Gastroesophageal sphincter (tissue), 4 donors: Measurements from ENCODE around the gene NKAIN4. TPM values are rescaled to one million over a fixed set of nuclear protein-coding genes. Genes with fewer than 3 reads are reported as not detected.

Experiments
- ATAC-seq: fragments of 150-250 bp; one replicate; pipeline ENCODE4 v1.9.1; 2016; ENCODE audit warnings: mild to moderate bottlenecking, moderate library complexity
- H3K27ac ChIP-seq, 4 donors: fragments of 200-600 bp; sonication (generic) in 3 of 4; 1 replicate in 3 of 4; 2 replicates in 1 of 4; pipeline ENCODE4 v1.5.1; 2016 to 2019
- H3K27me3 ChIP-seq: fragments of 200-600 bp; sonication (generic); one replicate; pipeline ENCODE4 v1.5.1; 2019
- H3K36me3 ChIP-seq, 2 donors: fragments of 200-600 bp; sonication (generic); one replicate each; pipeline ENCODE4 v1.5.1; 2019; ENCODE audit warnings: control low read depth in 1 of 2
- H3K4me1 ChIP-seq, 3 donors: fragments of 200-600 bp; sonication (generic); 1 replicate in 2 of 3; 2 replicates in 1 of 3; pipeline ENCODE4 v1.5.1; 2016 to 2019; ENCODE audit warnings: control low read depth in 2 of 3
- H3K4me3 ChIP-seq, 2 donors: fragments of 200-600 bp; sonication (generic); one replicate each; pipeline ENCODE4 v1.5.1; 2019; ENCODE audit warnings: mild to moderate bottlenecking in 1 of 2, moderate library complexity in 1 of 2
- H3K9me3 ChIP-seq, 3 donors: fragments of 200-600 bp; sonication (generic); one replicate each; pipeline ENCODE4 v1.5.1; 2017 to 2019; ENCODE audit warnings: control low read depth in 2 of 3
- EP300 ChIP-seq: sonication (generic); formaldehyde crosslinking; IDR thresholded peaks from one replicate; pipeline ENCODE4 v1.6.1; 2017; ENCODE audit warnings: antibody characterized with exemption, mild to moderate bottlenecking
- POLR2A ChIP-seq, 2 donors: fragments of 450-650 bp; IDR thresholded peaks; one replicate each; pipeline ENCODE4 v1.6.1; 2017; ENCODE audit warnings: antibody characterized with exemption in 2 of 2, mild to moderate bottlenecking in 2 of 2, moderate library complexity in 1 of 2
- POLR2AphosphoS5 ChIP-seq: sonication (generic); formaldehyde crosslinking; IDR thresholded peaks from one replicate; pipeline ENCODE4 v1.6.1; 2017; ENCODE audit warnings: antibody characterized with exemption
- WGBS, 2 donors: methylation state at CpG; one replicate each; pipeline ENCODE4 v1.1.5; 2018; ENCODE audit warnings: low coverage in 1 of 2; 5-methylcytosine and 5-hydroxymethylcytosine counted together
- total RNA-seq, 4 donors: library from RNA; depleted of rRNA; stranded (reverse); fragments of >200 nt; gene quantifications; one replicate each; pipeline ENCODE4 v1.1.0, GENCODE V29; 2016
- TF ChIP-seq, protein P1 (sequence below), 4 experiments: fragments of 200-600 bp in 2 of 4; fragments of 450-650 bp in 2 of 4; sonication (generic) in 1 of 4; IDR thresholded peaks; one replicate each; pipeline ENCODE4 v1.5.1; 2017 to 2019; ENCODE audit warnings: antibody characterized with exemption in 4 of 4, mild to moderate bottlenecking in 2 of 4, moderate library complexity in 2 of 4

NKAIN4 gene
- total RNA-seq, 4 donors from 2014 or later = 2.3 TPM; not detected in 3

DNA sequence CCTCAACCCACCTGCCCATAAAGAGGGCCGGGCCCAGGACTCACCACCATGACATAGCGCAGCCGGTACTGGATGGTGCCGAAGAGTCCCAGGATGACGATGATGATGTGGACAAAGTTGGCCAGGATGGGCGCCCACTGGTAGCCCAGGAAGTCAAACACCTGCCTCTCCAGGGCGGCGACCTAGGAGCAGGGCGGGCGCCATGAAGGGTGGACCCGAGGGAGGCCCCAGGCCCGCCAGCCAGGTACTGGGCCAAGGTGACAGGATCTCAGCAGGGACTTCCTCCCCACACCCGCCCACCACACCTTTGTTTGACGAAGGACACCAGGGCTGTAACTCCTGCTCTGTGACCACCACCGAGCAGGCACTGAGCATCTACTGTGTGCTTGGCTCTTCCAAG lies 4.4 kb downstream of the NKAIN4 start:
- H3K27ac ChIP-seq = no peak overlapping the region
- no peak overlapping the region for H3K4me3 ChIP-seq
- ATAC-seq = no peak
- WGBS, 2 donors = 80 to 90% methylated on average over 1 to 11 of the region's 15 CpGs
- peaks cover 95% of the 10 kb centered on the region for H3K27me3 ChIP-seq
- no peaks in the 10 kb centered on the region for H3K9me3 ChIP-seq
- H3K36me3 ChIP-seq = no peaks in the 10 kb centered on the region
- H3K4me1 ChIP-seq = peaks cover 0 to 20% (median 17%) of the 10 kb centered on the region in 3 donors
- no peak for TF ChIP-seq POLR2A (IDR thresholded peaks at IDR 0.05)
- TF ChIP-seq EP300 = no peak
- TF ChIP-seq POLR2AphosphoS5 = no peak
- TF ChIP-seq, protein P1, sequence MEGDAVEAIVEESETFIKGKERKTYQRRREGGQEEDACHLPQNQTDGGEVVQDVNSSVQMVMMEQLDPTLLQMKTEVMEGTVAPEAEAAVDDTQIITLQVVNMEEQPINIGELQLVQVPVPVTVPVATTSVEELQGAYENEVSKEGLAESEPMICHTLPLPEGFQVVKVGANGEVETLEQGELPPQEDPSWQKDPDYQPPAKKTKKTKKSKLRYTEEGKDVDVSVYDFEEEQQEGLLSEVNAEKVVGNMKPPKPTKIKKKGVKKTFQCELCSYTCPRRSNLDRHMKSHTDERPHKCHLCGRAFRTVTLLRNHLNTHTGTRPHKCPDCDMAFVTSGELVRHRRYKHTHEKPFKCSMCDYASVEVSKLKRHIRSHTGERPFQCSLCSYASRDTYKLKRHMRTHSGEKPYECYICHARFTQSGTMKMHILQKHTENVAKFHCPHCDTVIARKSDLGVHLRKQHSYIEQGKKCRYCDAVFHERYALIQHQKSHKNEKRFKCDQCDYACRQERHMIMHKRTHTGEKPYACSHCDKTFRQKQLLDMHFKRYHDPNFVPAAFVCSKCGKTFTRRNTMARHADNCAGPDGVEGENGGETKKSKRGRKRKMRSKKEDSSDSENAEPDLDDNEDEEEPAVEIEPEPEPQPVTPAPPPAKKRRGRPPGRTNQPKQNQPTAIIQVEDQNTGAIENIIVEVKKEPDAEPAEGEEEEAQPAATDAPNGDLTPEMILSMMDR (IDR thresholded peaks at IDR 0.05) = no peak

DNA sequence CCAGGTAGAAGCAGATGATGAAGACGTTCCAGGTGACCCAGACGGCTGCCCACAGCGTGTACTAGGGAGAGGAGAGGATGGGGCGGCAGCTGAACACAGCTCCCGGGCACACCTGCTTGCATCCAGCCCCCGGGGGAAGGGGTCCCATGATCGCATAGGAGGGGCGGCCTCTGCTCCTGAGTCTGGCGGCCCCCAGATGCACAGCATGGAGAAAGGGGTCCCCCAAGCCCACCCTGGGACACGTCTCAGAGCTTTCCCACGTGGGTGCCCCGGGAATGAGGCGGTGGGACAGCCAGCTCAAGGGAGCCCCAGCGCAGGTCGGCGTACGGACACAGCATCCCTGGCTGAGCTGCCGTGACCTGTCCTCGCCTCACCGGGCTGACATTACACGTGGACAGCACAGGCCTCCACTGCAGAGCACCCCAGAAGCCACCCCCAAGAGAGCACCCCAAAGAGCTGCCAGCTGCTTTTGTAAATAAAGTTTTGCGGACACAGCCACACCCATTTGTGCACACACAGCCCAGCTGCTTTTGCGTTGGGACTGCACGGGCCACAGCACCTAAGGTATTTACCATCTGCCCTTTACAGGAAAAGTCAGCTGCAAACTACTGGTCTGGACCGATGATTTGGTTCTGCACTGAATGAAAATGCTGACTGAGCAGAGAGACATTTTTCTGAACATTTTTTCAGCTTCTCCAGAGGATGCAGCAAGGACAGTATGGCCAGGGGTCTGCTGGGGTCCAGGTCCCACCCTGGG lies 5.2 kb downstream of the NKAIN4 start:
- H3K4me3 ChIP-seq = no peak overlapping the region
- no peak for TF ChIP-seq POLR2AphosphoS5
- TF ChIP-seq POLR2A (IDR thresholded peaks at IDR 0.05) = no peak
- TF ChIP-seq EP300 = no peak
- TF ChIP-seq, protein P1 (IDR thresholded peaks at IDR 0.05) = no peak
- no peak for ATAC-seq
- H3K9me3 ChIP-seq = no peaks in the 10 kb centered on the region
- H3K27ac ChIP-seq = no peak overlapping the region
- H3K27me3 ChIP-seq = peaks cover 93% of the 10 kb centered on the region
- peaks cover 0 to 12% (median 11%) of the 10 kb centered on the region in 3 donors for H3K4me1 ChIP-seq
- WGBS, 2 donors = 65 to 74% methylated on average over 4 to 22 of the region's 25 CpGs
- H3K36me3 ChIP-seq = no peaks in the 10 kb centered on the region

DNA sequence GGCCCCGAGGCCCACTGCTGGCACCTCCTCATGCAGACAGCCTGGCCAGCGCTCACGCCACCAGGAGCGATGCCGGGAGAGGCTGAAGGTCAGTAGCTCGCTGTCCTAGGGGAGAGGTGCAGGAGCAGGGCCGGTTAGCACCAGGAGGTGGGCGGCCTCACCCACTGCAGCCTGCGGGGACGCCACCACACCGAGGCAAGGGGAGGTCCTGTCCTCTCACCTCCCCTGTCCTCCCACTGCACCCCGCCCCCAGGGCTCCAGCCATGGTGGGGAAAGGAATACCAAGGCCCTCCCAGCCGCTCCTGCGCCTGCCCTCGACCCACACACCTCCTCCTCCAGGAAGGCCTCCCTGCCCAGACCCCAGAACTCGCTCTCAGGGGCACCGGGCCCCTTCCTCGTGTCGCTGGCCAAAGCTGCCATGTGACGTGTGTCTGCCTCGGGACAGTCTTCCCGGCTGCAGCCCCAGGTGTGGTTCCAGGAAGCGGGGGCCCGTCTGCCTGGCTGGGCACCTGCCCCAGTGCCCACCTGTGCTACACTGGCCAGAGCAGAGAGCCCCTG lies 6.5 kb downstream of the NKAIN4 start:
- no peaks in the 10 kb centered on the region for H3K4me1 ChIP-seq
- no peak overlapping the region for H3K27ac ChIP-seq
- no peaks in the 10 kb centered on the region for H3K9me3 ChIP-seq
- no peak overlapping the region for H3K4me3 ChIP-seq
- TF ChIP-seq EP300 = no peak
- TF ChIP-seq POLR2A (IDR thresholded peaks at IDR 0.05) = no peak
- TF ChIP-seq, protein P1 (IDR thresholded peaks at IDR 0.05) = no peak
- no peak for TF ChIP-seq POLR2AphosphoS5
- WGBS, 2 donors = 67 to 72% methylated on average over 3 to 7 of the region's 24 CpGs
- H3K36me3 ChIP-seq = no peaks in the 10 kb centered on the region
- peaks cover 87% of the 10 kb centered on the region for H3K27me3 ChIP-seq
- ATAC-seq = no peak

DNA sequence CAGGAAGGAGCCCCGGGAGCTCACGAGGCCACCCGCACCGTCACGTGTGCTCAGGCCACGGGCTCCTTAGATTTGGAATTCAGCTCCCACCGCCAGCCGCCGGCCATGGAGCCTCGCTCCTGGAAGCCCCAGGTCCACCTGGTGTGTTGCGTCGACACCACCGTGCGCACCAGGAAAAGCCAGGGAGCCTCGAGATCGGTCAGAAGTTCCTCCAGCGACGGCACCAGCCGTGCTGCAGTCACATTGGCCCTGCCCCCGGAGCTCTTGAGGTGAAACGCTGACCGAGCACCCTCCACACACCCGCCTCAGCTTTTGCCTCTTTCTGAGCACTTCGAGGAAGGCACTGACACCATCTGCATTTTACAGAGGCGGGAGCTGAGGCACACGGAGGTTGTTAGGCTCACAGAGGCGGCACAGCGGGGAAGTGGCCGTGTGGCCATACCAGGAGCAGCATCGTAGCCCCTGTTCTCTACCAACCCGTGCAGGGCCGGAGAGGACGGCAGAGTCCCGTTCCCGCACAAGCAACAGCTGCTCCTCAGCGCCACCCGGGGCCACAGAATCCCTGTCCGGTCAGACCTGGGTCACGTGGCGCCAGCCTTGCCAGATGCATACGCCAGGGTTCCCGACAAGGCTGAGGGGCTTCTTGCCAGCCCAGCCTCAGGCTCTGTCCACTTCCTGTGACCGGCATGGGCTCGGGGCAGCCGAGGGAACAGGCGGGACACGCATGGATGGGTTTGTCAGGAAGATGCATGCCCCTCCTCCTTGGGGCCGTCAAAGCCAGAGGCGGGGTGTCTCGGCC lies 7.6 kb downstream of the NKAIN4 start:
- Histone ChIP-seq H3K4me3 (no peak overlapping the region), H3K4me1 (no peaks in the 10 kb centered on the region), H3K27ac (no peak overlapping the region), H3K9me3 (no peaks in the 10 kb centered on the region), H3K27me3 (peaks cover 83% of the 10 kb centered on the region), H3K36me3 (no peaks in the 10 kb centered on the region)
- WGBS, 2 donors = 68% methylated on average over 9 of the region's 50 CpGs; no CpG with 5 or more reads in 1 of the 2 donors
- no peak for TF ChIP-seq POLR2A (IDR thresholded peaks at IDR 0.05)
- no peak for TF ChIP-seq EP300
- TF ChIP-seq POLR2AphosphoS5 = no peak
- TF ChIP-seq, protein P1 (IDR thresholded peaks at IDR 0.05) = no peak
- no peak for ATAC-seq
